H9 (cell line): ENCODE data around the gene SPATA16. TPM values are rescaled to one million over a fixed set of nuclear protein-coding genes. Genes with fewer than 3 reads are reported as not detected.

Experiments
- DNase-seq: peaks from one replicate; pipeline ENCODE4 v3.0.0-alpha.2; 2017
- H2AFZ ChIP-seq: one replicate; pipeline ENCODE4 v1.6.1; 2013; ENCODE audit warnings: mild to moderate bottlenecking, low read length, control low read depth, moderate library complexity
- H2AK5ac ChIP-seq: 2 replicates; pipeline ENCODE4 v1.6.1; 2013; ENCODE audit warnings: low read length, control low read depth, mixed read lengths; ENCODE audit not compliant: insufficient read length
- H2BK120ac ChIP-seq: one replicate; pipeline ENCODE4 v1.6.1; 2013; ENCODE audit warnings: low read depth, mild to moderate bottlenecking, low read length, control low read depth, inconsistent platforms; ENCODE audit not compliant: poor library complexity, severe bottlenecking
- H2BK12ac ChIP-seq: 2 replicates; pipeline ENCODE4 v1.6.1; 2013; ENCODE audit warnings: low read length, control low read depth, mixed read lengths, low read depth; ENCODE audit not compliant: insufficient read length
- H2BK15ac ChIP-seq: 2 replicates; pipeline ENCODE4 v1.6.1; 2013; ENCODE audit warnings: low read depth, low read length, control low read depth
- H2BK20ac ChIP-seq: one replicate; pipeline ENCODE4 v1.6.1; 2013; ENCODE audit warnings: low read depth, mild to moderate bottlenecking, low read length, control low read depth, inconsistent platforms; ENCODE audit not compliant: poor library complexity, severe bottlenecking
- H2BK5ac ChIP-seq: 2 replicates; pipeline ENCODE4 v1.6.1; 2013; ENCODE audit warnings: low read length, control low read depth, mixed read lengths; ENCODE audit not compliant: insufficient read length
- H3K14ac ChIP-seq: 2 replicates; pipeline ENCODE4 v1.6.1; 2013; ENCODE audit warnings: low read length, control low read depth; ENCODE audit not compliant: insufficient read depth
- H3K18ac ChIP-seq: 2 replicates; pipeline ENCODE4 v1.6.1; 2013; ENCODE audit warnings: low read depth, mild to moderate bottlenecking, mixed read lengths, low read length, control low read depth; ENCODE audit not compliant: insufficient read length
- H3K23ac ChIP-seq: 2 replicates; pipeline ENCODE4 v1.6.1; 2013; ENCODE audit warnings: low read length, control low read depth, mixed read lengths, low read depth; ENCODE audit not compliant: insufficient read length
- H3K23me2 ChIP-seq: 2 replicates; pipeline ENCODE4 v1.6.1; 2013; ENCODE audit warnings: low read depth, mild to moderate bottlenecking, mixed read lengths, low read length, control low read depth; ENCODE audit not compliant: insufficient read length, poor library complexity, severe bottlenecking
- H3K27ac ChIP-seq: 2 replicates; pipeline ENCODE4 v1.5.1; 2013; ENCODE audit warnings: low read length, control low read depth, mixed read lengths, low read depth; ENCODE audit not compliant: insufficient read length
- H3K27me3 ChIP-seq: 2 replicates; pipeline ENCODE4 v1.6.1; 2013; ENCODE audit warnings: low read length, control low read depth, inconsistent platforms; ENCODE audit not compliant: insufficient read depth
- H3K4ac ChIP-seq: 2 replicates; pipeline ENCODE4 v1.6.1; 2013; ENCODE audit warnings: low read depth, mild to moderate bottlenecking, control low read depth, inconsistent platforms, low read length, moderate library complexity
- H3K4me1 ChIP-seq: 2 replicates; pipeline ENCODE4 v1.6.1; 2013; ENCODE audit warnings: low read length, control low read depth, inconsistent platforms; ENCODE audit not compliant: insufficient read depth
- H3K4me2 ChIP-seq: 2 replicates; pipeline ENCODE4 v1.6.1; 2013; ENCODE audit warnings: low read length, control low read depth, mixed read lengths; ENCODE audit not compliant: insufficient read length, insufficient read depth
- H3K56ac ChIP-seq: 2 replicates; pipeline ENCODE4 v1.6.1; 2013; ENCODE audit warnings: low read depth, mild to moderate bottlenecking, mixed read lengths, low read length, control low read depth; ENCODE audit not compliant: insufficient read length
- H3K79me1 ChIP-seq: 2 replicates; pipeline ENCODE4 v1.6.1; 2013; ENCODE audit warnings: low read depth, mild to moderate bottlenecking, moderate library complexity, low read length, control low read depth, inconsistent platforms; ENCODE audit not compliant: insufficient read depth, poor library complexity, severe bottlenecking
- H3K79me2 ChIP-seq: 2 replicates; pipeline ENCODE4 v1.6.1; 2013; ENCODE audit warnings: low read length, control low read depth, inconsistent platforms; ENCODE audit not compliant: insufficient read depth
- H3K9ac ChIP-seq: 2 replicates; pipeline ENCODE4 v1.6.1; 2013; ENCODE audit warnings: low read length, control low read depth, mixed read lengths; ENCODE audit not compliant: insufficient read length; ENCODE audit errors: extremely low read depth
- H3K9me3 ChIP-seq: one replicate; pipeline ENCODE4 v1.6.1; 2013; ENCODE audit warnings: low read depth, low read length, inconsistent platforms; ENCODE audit not compliant: control insufficient read depth
- H3T11ph ChIP-seq: one replicate; pipeline ENCODE4 v1.6.1; 2013; ENCODE audit warnings: mild to moderate bottlenecking, low read length, control low read depth, inconsistent platforms
- H4K20me1 ChIP-seq: one replicate; pipeline ENCODE4 v1.6.1; 2013; ENCODE audit not compliant: control insufficient read depth, insufficient read length, insufficient read depth
- H4K5ac ChIP-seq: 2 replicates; pipeline ENCODE4 v1.6.1; 2013; ENCODE audit warnings: low read depth, mild to moderate bottlenecking, mixed read lengths, low read length, control low read depth; ENCODE audit not compliant: insufficient read length
- H4K8ac ChIP-seq: replicated peaks from 2 replicates; pipeline ENCODE4 v1.6.1; 2013; ENCODE audit warnings: low read length, control low read depth, mixed read lengths, low read depth; ENCODE audit not compliant: insufficient read length
- H4K91ac ChIP-seq: 2 replicates; pipeline ENCODE4 v1.6.1; 2013; ENCODE audit warnings: low read depth, mild to moderate bottlenecking, moderate library complexity, mixed read lengths, low read length, control low read depth; ENCODE audit not compliant: insufficient read length
- H3K27ac Mint-ChIP-seq, 3 experiments: 2 replicates in 2 of 3; 3 replicates in 1 of 3; pipeline ENCODE4 v1.8.0; 2020 to 2021; ENCODE audit warnings: mixed read lengths in 3 of 3, mild to moderate bottlenecking in 1 of 3, moderate library complexity in 1 of 3
- H3K27me3 Mint-ChIP-seq: 2 replicates; pipeline ENCODE4 v1.8.0; 2021; ENCODE audit warnings: low read depth, mild to moderate bottlenecking, moderate library complexity, mixed read lengths
- H3K36me3 Mint-ChIP-seq, 3 experiments: 2 replicates in 2 of 3; 3 replicates in 1 of 3; pipeline ENCODE4 v1.8.0; 2020 to 2021; ENCODE audit warnings: low read depth in 3 of 3, mixed read lengths in 3 of 3; ENCODE audit not compliant: insufficient read depth in 1 of 3
- H3K4me1 Mint-ChIP-seq, 2 experiments: 2 replicates each; pipeline ENCODE4 v1.8.0; 2020; ENCODE audit warnings: mixed read lengths in 2 of 2
- H3K4me3 Mint-ChIP-seq, 2 experiments: 2 replicates in 1 of 2; 3 replicates in 1 of 2; pipeline ENCODE4 v1.8.0; 2020 to 2021; ENCODE audit warnings: mild to moderate bottlenecking in 2 of 2, mixed read lengths in 2 of 2, moderate library complexity in 1 of 2
- H3K9me3 Mint-ChIP-seq, 2 experiments: 2 replicates in 1 of 2; 3 replicates in 1 of 2; pipeline ENCODE4 v1.8.0; 2020; ENCODE audit warnings: mild to moderate bottlenecking in 2 of 2, mixed read lengths in 2 of 2, moderate library complexity in 1 of 2
- CTCF ChIP-seq: fragments of 200-600 bp; sonication (generic); conservative IDR thresholded peaks from 3 replicates; pipeline ENCODE4 v1.8.0; 2021; ENCODE audit warnings: antibody characterized with exemption, mild to moderate bottlenecking
- WGBS: extraction: QIAGEN DNeasy Blood & Tissue Kit; methylation state at CpG from one replicate; pipeline ENCODE4 v1.1.7; 2013; ENCODE audit warnings: missing lambda C conversion rate, low lambda C conversion rate, mixed read lengths; ENCODE audit not compliant: insufficient read length; ENCODE audit errors: extremely low coverage; 5-methylcytosine and 5-hydroxymethylcytosine counted together
- total RNA-seq: library from RNA; stranded (reverse); gene quantifications from 2 replicates; pipeline ENCODE4 v1.2.1, GENCODE V29; 2021

SPATA16 gene
- total RNA-seq, 1 experiment from 2014 or later, result not detected

- Histone ChIP-seq H2AFZ (no peak overlapping the region), H4K20me1 (no peaks in the 10 kb centered on the region), H3T11ph (no peak overlapping the region), H4K5ac (no peak overlapping the region), H3K23me2 (no peaks in the 10 kb centered on the region), H3K9ac (no peak overlapping the region), H2BK12ac (no peak overlapping the region), H2BK15ac (no peak overlapping the region), H2BK120ac (no peak overlapping the region), H2BK20ac (no peak overlapping the region), H3K14ac (no peak overlapping the region), H3K4me1 (no peaks in the 10 kb centered on the region), H4K91ac (no peak overlapping the region), H3K4me2 (no peak overlapping the region), H2BK5ac (no peak overlapping the region), H3K79me1 (no peaks in the 10 kb centered on the region), H3K18ac (no peak overlapping the region), H3K9me3 (no peaks in the 10 kb centered on the region), H3K27me3 (no peaks in the 10 kb centered on the region), H4K8ac (no peak overlapping the region), H3K79me2 (no peaks in the 10 kb centered on the region), H3K27ac (no peak overlapping the region), H3K4ac (no peak overlapping the region), H3K56ac (no peak overlapping the region), H2AK5ac (no peak overlapping the region), H3K23ac (no peak overlapping the region)
- peaks cover 3% of the 10 kb centered on the region in 2 experiments; a peak in 3 of 4 replicates for H3K4me1 Mint-ChIP-seq
- H3K27ac Mint-ChIP-seq, result no peak overlapping the region
- no peak for TF ChIP-seq CTCF
- DNase-seq, result no peak
- no CpG with 5 or more reads among the region's 2 CpGs for WGBS
- H3K4me3 Mint-ChIP-seq, result no peak overlapping the region
- no peaks in the 10 kb centered on the region for H3K36me3 Mint-ChIP-seq
- no peaks in the 10 kb centered on the region; the same call in 1 of the 2 replicates for H3K27me3 Mint-ChIP-seq
- H3K9me3 Mint-ChIP-seq, result no peaks in the 10 kb centered on the region
Observed at GRCh38 chr3:172946061-172946460, 195.0 kb downstream of the SPATA16 start.
